HCT116 (cell line): ENCODE results near the gene VIPR2. TPM values are rescaled to one million over a fixed set of nuclear protein-coding genes. Genes with fewer than 3 reads are reported as not detected.

Source experiments
- ATAC-seq: fragments of 200-7000 bp; cut with Tn5 transposase; 2 replicates; pipeline ENCODE4 v1.9.1; 2020; ENCODE audit warnings: mild to moderate bottlenecking, moderate library complexity
- BruUV-seq: library from RNA; stranded (reverse); fragments of 400-500 nt; replicated peaks from 2 replicates; lab custom pipeline; 2021; lab: Mats Ljungman, UMichigan
- CTCF ChIA-PET: fragments of 300-600 bp; sonication (Branson Sonifier 250); formaldehyde crosslinking; loops from one replicate; lab custom pipeline; 2021; ENCODE audit warnings: antibody characterized with exemption; lab: Charles Lee
- POLR2A ChIA-PET: fragments of 300-600, 350-600 bp; sonication (Branson Sonifier 250); formaldehyde crosslinking; loops from one replicate; lab custom pipeline; 2021; ENCODE audit warnings: antibody characterized with exemption; lab: Charles Lee
- RAD21 ChIA-PET, 2 experiments: fragments of 300-600 bp; sonication (Branson Sonifier 250); formaldehyde crosslinking; loops; one replicate each; lab custom pipeline; 2023; ENCODE audit warnings: low total read pairs in 2 of 2; ENCODE audit not compliant: uncharacterized antibody in 2 of 2, unreplicated experiment in 2 of 2, low non-redundant PET in 1 of 2; lab: Charles Lee
- DNase-seq: peaks from one replicate; pipeline ENCODE4 v3.0.0-alpha.2; 2010; ENCODE audit warnings: low read depth, low spot score
- H2AFZ ChIP-seq: fragments of 200-600 bp; shearing (Covaris generic), sonication (generic); 2 replicates; pipeline ENCODE4 v1.6.1; 2017; ENCODE audit warnings: low read depth, mixed run types, mixed read lengths, antibody characterized with exemption, low read length; ENCODE audit not compliant: poor library complexity, severe bottlenecking
- H3K27ac ChIP-seq: 2 replicates; pipeline ENCODE4 v1.5.1; 2012; ENCODE audit warnings: low read depth, low read length
- H3K27me3 ChIP-seq: fragments of 200-600 bp; sonication (generic); 2 replicates; pipeline ENCODE4 v1.6.1; 2016; ENCODE audit warnings: mixed run types, low read length, mixed read lengths; ENCODE audit not compliant: insufficient read depth
- H3K36me3 ChIP-seq, 2 experiments: fragments of 200-500 bp in 1 of 2; fragments of 200-600 bp in 1 of 2; sonication (Bioruptor generic) in 1 of 2; sonication (generic) in 1 of 2; 2 replicates each; pipeline versions ENCODE4 v1.5.1 to v1.6.1; 2014 to 2016; ENCODE audit warnings: low read length in 2 of 2, inconsistent platforms in 1 of 2, mixed read lengths in 1 of 2, mixed run types in 1 of 2; ENCODE audit not compliant: insufficient read depth in 2 of 2, control insufficient read depth in 1 of 2
- H3K4me1 ChIP-seq, 2 experiments: fragments of 200-600 bp in 1 of 2; sonication (generic) in 1 of 2; 2 replicates each; pipeline versions ENCODE4 v1.5.1 to v1.6.1; 2012 to 2017; ENCODE audit warnings: low read length in 2 of 2, inconsistent platforms in 1 of 2, mild to moderate bottlenecking in 1 of 2, mixed read lengths in 1 of 2, mixed run types in 1 of 2, moderate library complexity in 1 of 2; ENCODE audit not compliant: insufficient read depth in 2 of 2, control insufficient read depth in 1 of 2
- H3K4me2 ChIP-seq: fragments of 200-600 bp; sonication (generic); 2 replicates; pipeline ENCODE4 v1.6.1; 2017; ENCODE audit warnings: mixed run types, low read length, mixed read lengths
- H3K4me3 ChIP-seq, 2 experiments: fragments of 200-600 bp in 1 of 2; sonication (generic) in 1 of 2; replicated peaks in 1 of 2; 2 replicates each; pipeline ENCODE4 v1.5.1; 2011 to 2016; ENCODE audit warnings: low read length in 2 of 2, control low read depth in 1 of 2, low read depth in 1 of 2, mild to moderate bottlenecking in 1 of 2, mixed read lengths in 1 of 2, mixed run types in 1 of 2
- H3K79me2 ChIP-seq: fragments of 200-600 bp; sonication (generic); 2 replicates; pipeline ENCODE4 v1.6.1; 2017; ENCODE audit warnings: mild to moderate bottlenecking, mixed run types, low read length, moderate library complexity, mixed read lengths; ENCODE audit not compliant: insufficient read depth
- H3K9ac ChIP-seq: fragments of 200-600 bp; sonication (generic); 2 replicates; pipeline ENCODE4 v1.6.1; 2016; ENCODE audit warnings: low read length, mixed read lengths
- H3K9me2 ChIP-seq: fragments of 200-600 bp; sonication (generic), shearing (Covaris generic); 2 replicates; pipeline ENCODE4 v1.6.1; 2017; ENCODE audit warnings: mixed run types, mild to moderate bottlenecking, moderate library complexity; ENCODE audit not compliant: insufficient read depth
- H3K9me3 ChIP-seq, 2 experiments: fragments of 200-500 bp in 1 of 2; fragments of 200-600 bp in 1 of 2; sonication (Bioruptor generic) in 1 of 2; sonication (generic) in 1 of 2; 2 replicates each; pipeline ENCODE4 v1.6.1; 2014 to 2017; ENCODE audit warnings: low read length in 2 of 2, mixed read lengths in 2 of 2, inconsistent platforms in 1 of 2, low read depth in 1 of 2, mild to moderate bottlenecking in 1 of 2, mixed run types in 1 of 2, moderate library complexity in 1 of 2; ENCODE audit not compliant: control insufficient read depth in 1 of 2, insufficient read depth in 1 of 2
- H4K20me1 ChIP-seq: fragments of 200-600 bp; sonication (generic), shearing (Covaris generic); 2 replicates; pipeline ENCODE4 v1.6.1; 2017; ENCODE audit warnings: mixed run types, mild to moderate bottlenecking, moderate library complexity; ENCODE audit not compliant: insufficient read depth
- EZH2phosphoT487 ChIP-seq: fragments of 200-600 bp; IDR thresholded peaks from 2 replicates; pipeline ENCODE4 v1.6.1; 2018; ENCODE audit warnings: antibody characterized with exemption, borderline replicate concordance
- FOSL1 ChIP-seq: IDR thresholded peaks from 2 replicates; pipeline ENCODE4 v1.6.1; 2012; ENCODE audit warnings: low read depth
- RAD21 ChIP-seq: IDR thresholded peaks from 2 replicates; pipeline ENCODE4 v1.6.1; 2012; ENCODE audit warnings: low read depth, mild to moderate bottlenecking
- SIN3A ChIP-seq: IDR thresholded peaks from 2 replicates; pipeline ENCODE4 v1.6.1; 2012; ENCODE audit warnings: low read depth
- SP1 ChIP-seq: IDR thresholded peaks from 2 replicates; pipeline ENCODE4 v1.6.1; 2012; ENCODE audit warnings: low read depth
- TCF7L2 ChIP-seq: IDR thresholded peaks from 2 replicates; pipeline ENCODE4 v1.7.0; 2011; ENCODE audit warnings: borderline replicate concordance, inconsistent platforms; ENCODE audit not compliant: insufficient read depth, insufficient read length; ENCODE audit errors: extremely low read depth
- ZFX ChIP-seq: fragments of 450-650 bp; IDR thresholded peaks from 2 replicates; pipeline ENCODE4 v1.6.1; 2017
- ZNF274 ChIP-seq: fragments of 200-500 bp; sonication (Bioruptor generic); IDR thresholded peaks from 2 replicates; pipeline ENCODE4 v1.6.1; 2014; ENCODE audit warnings: mild to moderate bottlenecking, low read depth, low read length, inconsistent platforms
- intact Hi-C: fragments of 100-400 bp; cut with micrococcal nuclease; formaldehyde crosslinking; loops from 2 replicates; pipeline ENCODE4 v1.10.0; 2022
- total RNA-seq: library from RNA; stranded (reverse); gene quantifications from one replicate; pipeline ENCODE4 v1.2.1, GENCODE V29; 2021; ENCODE audit not compliant: unreplicated experiment
- TF ChIP-seq, protein P1 (sequence below): IDR thresholded peaks from 2 replicates; pipeline ENCODE4 v1.6.1; 2012
- TF ChIP-seq, protein P2 (sequence below): IDR thresholded peaks from 2 replicates; pipeline ENCODE4 v1.6.1; 2012; ENCODE audit warnings: low read depth
- TF ChIP-seq, protein P3 (sequence below): IDR thresholded peaks from 2 replicates; pipeline ENCODE4 v1.6.1; 2012

VIPR2 gene
- total RNA-seq, 1 experiment from 2014 or later = 0.10 TPM

DNA sequence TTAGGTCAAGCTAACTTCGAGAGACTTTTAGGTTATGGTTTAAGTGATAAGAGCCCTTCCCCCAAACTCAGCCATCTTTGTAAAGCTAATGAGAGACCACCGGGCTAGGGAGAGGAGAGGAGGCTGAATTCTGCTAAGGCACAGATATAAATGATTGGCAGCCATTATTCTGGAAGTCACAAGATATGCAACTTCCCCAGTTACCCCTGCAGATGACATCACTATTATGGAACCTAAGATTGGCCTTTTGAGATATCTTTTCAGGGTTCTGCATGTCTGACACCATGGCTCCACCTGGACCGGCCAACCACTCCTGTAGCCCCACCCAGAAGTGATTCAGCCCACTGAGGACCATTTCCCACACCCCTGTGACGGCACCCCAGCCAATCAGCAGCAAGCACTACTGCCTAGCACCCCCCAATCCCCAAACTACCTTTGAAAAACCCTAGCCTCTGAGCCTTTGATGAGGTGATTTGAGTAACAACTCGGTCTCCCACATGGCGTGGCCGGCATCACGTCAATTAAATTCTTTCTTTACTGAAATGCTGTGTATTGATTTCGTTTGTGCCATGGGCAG is 14.4 kb downstream of the VIPR2 start:
- no peaks in the 10 kb centered on the region for H3K36me3 ChIP-seq
- H3K27ac ChIP-seq = no peak overlapping the region
- ATAC-seq = no peak
- H3K4me1 ChIP-seq = no peaks in the 10 kb centered on the region
- intact Hi-C loops = no loop called here
- TF ChIP-seq SP1 = no peak
- TF ChIP-seq ZNF274 = no peak
- TF ChIP-seq, protein P1, sequence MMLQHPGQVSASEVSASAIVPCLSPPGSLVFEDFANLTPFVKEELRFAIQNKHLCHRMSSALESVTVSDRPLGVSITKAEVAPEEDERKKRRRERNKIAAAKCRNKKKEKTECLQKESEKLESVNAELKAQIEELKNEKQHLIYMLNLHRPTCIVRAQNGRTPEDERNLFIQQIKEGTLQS = no peak
- no peak for TF ChIP-seq FOSL1
- TF ChIP-seq, protein P2, sequence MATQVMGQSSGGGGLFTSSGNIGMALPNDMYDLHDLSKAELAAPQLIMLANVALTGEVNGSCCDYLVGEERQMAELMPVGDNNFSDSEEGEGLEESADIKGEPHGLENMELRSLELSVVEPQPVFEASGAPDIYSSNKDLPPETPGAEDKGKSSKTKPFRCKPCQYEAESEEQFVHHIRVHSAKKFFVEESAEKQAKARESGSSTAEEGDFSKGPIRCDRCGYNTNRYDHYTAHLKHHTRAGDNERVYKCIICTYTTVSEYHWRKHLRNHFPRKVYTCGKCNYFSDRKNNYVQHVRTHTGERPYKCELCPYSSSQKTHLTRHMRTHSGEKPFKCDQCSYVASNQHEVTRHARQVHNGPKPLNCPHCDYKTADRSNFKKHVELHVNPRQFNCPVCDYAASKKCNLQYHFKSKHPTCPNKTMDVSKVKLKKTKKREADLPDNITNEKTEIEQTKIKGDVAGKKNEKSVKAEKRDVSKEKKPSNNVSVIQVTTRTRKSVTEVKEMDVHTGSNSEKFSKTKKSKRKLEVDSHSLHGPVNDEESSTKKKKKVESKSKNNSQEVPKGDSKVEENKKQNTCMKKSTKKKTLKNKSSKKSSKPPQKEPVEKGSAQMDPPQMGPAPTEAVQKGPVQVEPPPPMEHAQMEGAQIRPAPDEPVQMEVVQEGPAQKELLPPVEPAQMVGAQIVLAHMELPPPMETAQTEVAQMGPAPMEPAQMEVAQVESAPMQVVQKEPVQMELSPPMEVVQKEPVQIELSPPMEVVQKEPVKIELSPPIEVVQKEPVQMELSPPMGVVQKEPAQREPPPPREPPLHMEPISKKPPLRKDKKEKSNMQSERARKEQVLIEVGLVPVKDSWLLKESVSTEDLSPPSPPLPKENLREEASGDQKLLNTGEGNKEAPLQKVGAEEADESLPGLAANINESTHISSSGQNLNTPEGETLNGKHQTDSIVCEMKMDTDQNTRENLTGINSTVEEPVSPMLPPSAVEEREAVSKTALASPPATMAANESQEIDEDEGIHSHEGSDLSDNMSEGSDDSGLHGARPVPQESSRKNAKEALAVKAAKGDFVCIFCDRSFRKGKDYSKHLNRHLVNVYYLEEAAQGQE = no peak
- TF ChIP-seq, protein P3, sequence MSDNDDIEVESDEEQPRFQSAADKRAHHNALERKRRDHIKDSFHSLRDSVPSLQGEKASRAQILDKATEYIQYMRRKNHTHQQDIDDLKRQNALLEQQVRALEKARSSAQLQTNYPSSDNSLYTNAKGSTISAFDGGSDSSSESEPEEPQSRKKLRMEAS = no peak
- TF ChIP-seq SIN3A = no peak
- TF ChIP-seq RAD21 = no peak
- no peak for TF ChIP-seq EZH2phosphoT487
- no peak for TF ChIP-seq TCF7L2
- no peak for TF ChIP-seq ZFX
- BruUV-seq = no TSS peak
- no peak overlapping the region for H3K9ac ChIP-seq
- no peaks in the 10 kb centered on the region for H3K79me2 ChIP-seq
- H3K4me2 ChIP-seq = no peak overlapping the region
- DNase-seq = no peak
- no peaks in the 10 kb centered on the region for H4K20me1 ChIP-seq
- CTCF ChIA-PET = no interaction called here
- H2AFZ ChIP-seq = no peak overlapping the region
- POLR2A ChIA-PET = no interaction called here
- H3K9me3 ChIP-seq = no peaks in the 10 kb centered on the region
- peaks cover 19% of the 10 kb centered on the region; the same call in 1 of the 2 replicates for H3K27me3 ChIP-seq
- RAD21 ChIA-PET = no interaction called here
- H3K9me2 ChIP-seq = no peaks in the 10 kb centered on the region
- H3K4me3 ChIP-seq = no peak overlapping the region
